Stimulated activated effector memory CD8-positive, alpha-beta T cell treated with anti-CD3 and anti-CD28 coated beads, Interleukin-12 subunit alpha, Interleukin-12 subunit beta, amount 100 ng/mL, for 72 hours (primary cell): ENCODE measurements around the gene MRPL11.
A peak's percentile ranks its signal among the peaks of the same experiment; 100 is the strongest.

Source experiments
- ATAC-seq: fragments of 150-1000 bp; cut with Tn5 transposase; 2 replicates; pipeline ENCODE4 v1.10.0; 2021
- DNase-seq, 2 donors: peaks; one replicate each; pipeline ENCODE4 v3.0.0; 2021 to 2022; ENCODE audit warnings: low spot score in 2 of 2
- H3K27ac Mint-ChIP-seq: one replicate; pipeline ENCODE4 v1.8.0; 2022; ENCODE audit warnings: mild to moderate bottlenecking, mixed read lengths
- H3K36me3 Mint-ChIP-seq: one replicate; pipeline ENCODE4 v1.8.0; 2022; ENCODE audit warnings: mild to moderate bottlenecking, mixed read lengths
- H3K4me1 Mint-ChIP-seq: one replicate; pipeline ENCODE4 v1.8.0; 2022; ENCODE audit warnings: mixed read lengths
- H3K4me3 Mint-ChIP-seq: one replicate; pipeline ENCODE4 v1.8.0; 2022; ENCODE audit warnings: mild to moderate bottlenecking, mixed read lengths
- H3K9me3 Mint-ChIP-seq: one replicate; pipeline ENCODE4 v1.8.0; 2022; ENCODE audit warnings: mixed read lengths

MRPL11 gene

GRCh38 chr11:66438504-66439466 lies at the start of gene MRPL11:
Gene MRPL11 (minus strand): TSS chr11:66438848. CDS start chr11:66438754, 94 bp downstream.
- H3K27ac Mint-ChIP-seq: peak within 1 kb of the TSS; percentile 93
- peak within 1 kb of the TSS; percentile 85 for H3K4me3 Mint-ChIP-seq
- H3K36me3 Mint-ChIP-seq: peaks cover 31% of the 10 kb centered on the region
- DNase-seq (peak; percentile 82 to 91), ATAC-seq (peak; percentile 99)
- H3K4me1 Mint-ChIP-seq: peaks cover 25% of the 10 kb centered on the region
- H3K9me3 Mint-ChIP-seq: peaks cover 6% of the 10 kb centered on the region

DNA sequence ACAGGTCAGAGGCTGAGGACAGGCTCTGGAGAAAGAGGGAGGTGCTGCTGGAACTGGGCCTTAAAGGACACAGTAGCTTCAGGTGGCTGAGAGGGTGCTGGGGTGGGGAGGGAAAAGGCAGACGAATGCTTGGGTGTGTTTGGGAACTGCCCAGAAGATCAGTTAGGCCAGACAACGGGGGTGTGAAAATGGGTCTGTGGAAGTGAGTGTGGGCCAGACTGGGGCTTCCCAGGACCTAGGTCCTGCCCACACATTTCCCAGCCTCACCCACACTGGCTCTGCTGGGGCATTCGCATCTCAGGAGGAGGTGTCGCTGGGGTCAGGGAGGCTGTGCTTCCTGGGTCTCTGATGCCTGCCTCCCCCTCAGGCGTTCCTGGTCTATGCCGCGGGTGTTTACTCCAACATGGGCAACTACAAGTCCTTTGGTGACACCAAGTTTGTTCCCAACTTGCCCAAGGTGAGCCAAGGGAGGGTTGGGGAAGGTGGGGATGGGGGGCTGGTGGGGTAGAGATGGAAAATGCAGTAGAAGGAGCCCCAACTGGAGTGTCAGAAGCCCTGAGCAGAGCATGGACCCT lies 46.2 kb upstream of the MRPL11 start:
- Mint-ChIP-seq H3K4me3 (no peak overlapping the region), H3K9me3 (no peaks in the 10 kb centered on the region), H3K36me3 (peaks cover 67% of the 10 kb centered on the region), H3K4me1 (peaks cover 20% of the 10 kb centered on the region), H3K27ac (peak overlapping the region; percentile 8)
- no peak for DNase-seq
- no peak for ATAC-seq

GRCh38 chr11:66480117-66480938 lies 41.7 kb upstream of the MRPL11 start, which contains the start of gene DPP3:
Gene DPP3 (plus strand): TSS chr11:66480434. CDS start chr11:66482201, 1,767 bp downstream.
- peaks cover 36% of the 10 kb centered on the region for H3K36me3 Mint-ChIP-seq
- H3K27ac Mint-ChIP-seq: peak within 1 kb of the TSS; percentile 87
- H3K9me3 Mint-ChIP-seq: no peaks in the 10 kb centered on the region
- DNase-seq: peak; percentile 90 to 97
- peaks cover 43% of the 10 kb centered on the region for H3K4me1 Mint-ChIP-seq
- peak; percentile 97 for ATAC-seq
- peak within 1 kb of the TSS; percentile 88 for H3K4me3 Mint-ChIP-seq

DNA sequence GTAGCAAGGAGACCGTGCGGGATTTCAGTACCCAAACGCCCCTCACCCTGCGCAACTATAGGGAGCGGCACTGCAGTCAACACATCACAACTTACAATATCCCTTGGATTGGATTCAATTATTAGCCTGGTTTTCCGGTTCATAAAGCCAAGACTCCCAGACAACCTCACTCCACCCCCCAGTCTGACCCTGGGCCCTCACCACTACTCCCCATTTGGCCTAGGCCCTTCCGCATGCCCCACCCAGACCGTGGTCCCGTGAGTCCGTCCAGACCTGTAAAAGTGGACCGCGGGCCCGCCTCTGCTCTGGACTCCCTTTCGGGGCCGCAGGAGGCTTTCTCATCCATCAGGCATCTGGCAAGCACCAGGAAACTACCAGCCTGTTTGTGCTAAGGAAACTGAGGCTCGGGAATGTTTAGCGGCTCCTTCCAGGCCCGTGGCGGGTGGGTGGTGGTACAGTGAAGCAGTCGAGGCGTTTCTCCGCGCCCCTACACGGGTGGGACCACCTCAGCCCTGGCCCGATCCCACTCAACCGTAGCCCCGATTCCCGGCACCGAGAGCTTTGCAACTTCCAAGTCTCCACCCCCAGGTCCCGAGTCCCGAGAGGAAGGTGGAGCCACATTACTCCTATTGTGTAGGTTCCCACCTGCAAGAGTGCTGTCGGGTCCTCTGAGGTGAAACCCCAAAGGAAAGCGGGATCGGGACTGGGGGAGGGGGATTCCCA lies 40.9 kb upstream of the MRPL11 start:
- peak overlapping the region; percentile 87 for H3K27ac Mint-ChIP-seq
- H3K4me1 Mint-ChIP-seq: peaks cover 43% of the 10 kb centered on the region
- H3K36me3 Mint-ChIP-seq: peaks cover 34% of the 10 kb centered on the region
- H3K4me3 Mint-ChIP-seq: peak overlapping the region; percentile 88
- DNase-seq (no peak), ATAC-seq (no peak)
- H3K9me3 Mint-ChIP-seq: no peaks in the 10 kb centered on the region

DNA sequence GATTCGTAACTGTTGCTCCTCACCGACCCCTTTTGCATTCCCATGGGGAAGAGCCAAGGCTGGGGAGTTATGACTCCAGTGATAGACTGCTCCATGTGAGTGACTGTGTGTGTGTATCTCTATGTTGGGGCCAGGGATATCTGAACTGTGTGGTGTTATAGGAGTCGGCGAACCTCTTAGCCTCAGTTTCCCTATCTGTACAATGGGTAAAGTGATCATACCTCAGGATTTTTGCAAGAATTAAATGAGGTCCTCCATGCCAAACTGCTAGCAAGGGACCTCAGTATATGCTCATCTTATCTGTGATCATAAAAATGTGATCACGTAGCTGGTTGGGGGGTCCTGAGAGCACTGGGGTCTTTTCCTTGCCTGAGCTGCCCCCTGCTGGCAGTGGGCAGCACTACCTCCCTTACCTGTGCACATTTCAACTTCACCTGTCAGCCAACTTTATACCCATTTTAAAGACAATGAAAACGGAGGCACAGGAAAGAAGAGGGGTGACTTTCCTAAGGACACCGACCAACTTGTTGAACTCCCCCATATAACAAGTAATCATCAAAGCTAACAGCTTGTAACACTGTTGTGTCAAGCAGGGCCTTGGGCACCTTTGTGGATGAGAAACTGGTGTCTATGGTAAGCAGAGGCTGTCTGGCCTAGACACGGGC lies 40.2 kb upstream of the MRPL11 start:
- peaks cover 30% of the 10 kb centered on the region for H3K36me3 Mint-ChIP-seq
- H3K9me3 Mint-ChIP-seq: no peaks in the 10 kb centered on the region
- ATAC-seq: no peak
- no peak for DNase-seq
- peak overlapping the region; percentile 87 for H3K27ac Mint-ChIP-seq
- peak overlapping the region; percentile 88 for H3K4me3 Mint-ChIP-seq
- H3K4me1 Mint-ChIP-seq: peaks cover 43% of the 10 kb centered on the region

GRCh38 chr11:66477263-66478201 lies 38.9 kb upstream of the MRPL11 start:
- H3K4me3 Mint-ChIP-seq: peak overlapping the region; percentile 36
- no peaks in the 10 kb centered on the region for H3K9me3 Mint-ChIP-seq
- ATAC-seq: no peak
- no peak for DNase-seq
- peak overlapping the region; percentile 64 for H3K27ac Mint-ChIP-seq
- peaks cover 17% of the 10 kb centered on the region for H3K36me3 Mint-ChIP-seq
- H3K4me1 Mint-ChIP-seq: peaks cover 41% of the 10 kb centered on the region

- Mint-ChIP-seq H3K27ac (no peak overlapping the region), H3K36me3 (peaks cover 13% of the 10 kb centered on the region), H3K4me1 (peaks cover 35% of the 10 kb centered on the region), H3K4me3 (no peak overlapping the region), H3K9me3 (no peaks in the 10 kb centered on the region)
- DNase-seq: no peak
- ATAC-seq: no peak
Observed at GRCh38 chr11:66476841-66477251, 38.2 kb upstream of the MRPL11 start.

DNA sequence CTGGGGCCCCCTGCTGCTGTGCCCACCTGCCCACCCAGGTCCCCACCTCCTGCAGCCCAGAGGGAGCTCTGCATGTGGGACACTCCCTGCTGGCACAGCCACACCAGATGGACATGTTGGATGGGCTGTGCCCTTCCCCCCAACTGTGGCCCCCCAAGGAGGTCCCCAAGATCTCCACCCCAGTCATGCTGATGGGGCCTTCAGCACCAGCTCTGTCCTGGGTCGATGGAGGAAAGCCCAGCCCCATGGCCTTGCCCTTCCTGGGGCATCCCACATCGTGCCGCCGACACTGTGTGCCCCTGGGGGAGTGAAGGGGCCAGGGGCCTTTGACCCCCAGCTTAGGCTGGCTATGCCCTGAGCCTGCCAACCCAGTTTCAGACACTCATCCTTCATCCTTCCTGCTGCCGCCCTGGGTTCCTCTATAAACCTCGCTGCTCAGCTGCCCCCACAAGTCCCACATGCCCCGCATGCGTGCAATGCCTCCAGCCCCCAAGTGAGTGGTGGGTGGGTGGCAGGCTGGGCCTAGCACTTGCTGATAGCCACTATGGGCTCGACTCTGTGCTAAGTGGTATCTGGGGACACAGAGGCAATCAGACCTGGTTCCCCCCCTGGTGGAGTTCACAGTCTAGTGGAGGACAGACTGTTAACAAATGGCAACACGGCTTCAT lies 37.7 kb upstream of the MRPL11 start:
- Mint-ChIP-seq H3K9me3 (no peaks in the 10 kb centered on the region), H3K27ac (no peak overlapping the region), H3K4me3 (no peak overlapping the region), H3K4me1 (peaks cover 32% of the 10 kb centered on the region), H3K36me3 (peaks cover 13% of the 10 kb centered on the region)
- no peak for ATAC-seq
- no peak for DNase-seq

GRCh38 chr11:66475349-66476172 lies 36.9 kb upstream of the MRPL11 start:
- no peak overlapping the region for H3K4me3 Mint-ChIP-seq
- H3K9me3 Mint-ChIP-seq: no peaks in the 10 kb centered on the region
- DNase-seq (no peak), ATAC-seq (no peak)
- H3K27ac Mint-ChIP-seq: no peak overlapping the region
- H3K36me3 Mint-ChIP-seq: peaks cover 18% of the 10 kb centered on the region
- peaks cover 29% of the 10 kb centered on the region for H3K4me1 Mint-ChIP-seq

DNA sequence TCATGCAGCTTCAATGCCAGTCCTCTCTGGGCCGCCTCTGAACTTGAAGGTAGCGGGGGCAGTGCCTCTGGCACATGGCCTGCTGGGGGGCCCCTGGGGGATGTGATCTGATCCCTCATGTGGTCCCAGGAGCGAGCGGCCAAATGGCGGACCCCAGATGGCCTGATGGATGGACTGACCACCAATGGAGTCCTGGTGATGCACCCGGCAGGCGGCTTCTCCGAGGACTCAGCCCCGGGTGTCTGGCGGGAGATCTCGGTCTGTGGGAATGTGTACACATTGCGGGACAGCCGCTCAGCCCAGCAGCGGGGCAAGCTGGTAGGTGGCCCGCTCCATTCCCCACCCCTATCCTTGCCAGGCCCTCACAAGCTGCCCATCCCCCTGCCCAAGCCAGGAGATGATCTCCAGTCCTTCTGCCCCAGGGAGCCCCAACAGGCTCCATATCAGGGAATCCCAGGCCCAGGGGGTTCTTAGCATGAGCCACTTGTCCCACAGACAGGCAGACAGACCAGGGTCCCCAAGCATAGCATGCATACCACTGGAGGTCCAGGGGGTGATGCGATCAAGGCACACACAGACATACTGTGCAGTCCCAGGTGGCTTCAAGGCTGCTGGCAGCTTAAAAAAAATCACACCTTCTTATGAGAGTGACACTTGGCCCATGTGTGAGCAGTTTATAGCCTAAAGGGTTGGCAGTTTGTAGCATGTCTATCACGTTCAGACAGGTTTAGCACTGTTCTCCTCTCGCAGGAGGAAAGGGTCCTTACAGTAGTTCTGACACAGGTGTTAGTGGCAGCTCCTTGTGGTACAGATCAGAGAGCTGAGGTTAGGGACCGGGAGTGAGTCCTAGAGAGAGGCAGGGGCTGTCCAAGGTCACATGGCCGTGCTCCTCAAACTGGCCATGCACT lies 35.2 kb upstream of the MRPL11 start:
- peaks cover 11% of the 10 kb centered on the region for H3K36me3 Mint-ChIP-seq
- H3K9me3 Mint-ChIP-seq: no peaks in the 10 kb centered on the region
- no peak overlapping the region for H3K27ac Mint-ChIP-seq
- H3K4me3 Mint-ChIP-seq: no peak overlapping the region
- ATAC-seq: no peak
- no peak for DNase-seq
- H3K4me1 Mint-ChIP-seq: peaks cover 18% of the 10 kb centered on the region

DNA sequence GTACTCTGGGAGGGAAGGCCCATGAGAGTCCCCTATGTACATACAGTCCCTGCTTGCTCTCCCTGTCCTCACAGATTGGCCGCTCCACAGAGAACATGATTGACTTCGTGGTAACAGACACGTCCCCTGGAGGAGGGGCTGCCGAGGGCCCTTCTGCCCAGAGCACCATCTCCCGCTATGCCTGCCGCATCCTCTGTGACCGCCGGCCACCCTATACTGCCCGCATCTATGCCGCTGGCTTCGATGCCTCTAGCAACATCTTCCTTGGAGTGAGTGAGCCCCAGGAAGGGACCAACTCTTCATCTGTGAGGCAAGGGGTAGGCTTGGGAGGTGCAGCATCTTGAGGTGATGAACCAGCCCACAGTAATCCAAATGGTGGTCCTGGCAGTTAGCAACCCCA lies 34.5 kb upstream of the MRPL11 start:
- no peak overlapping the region for H3K27ac Mint-ChIP-seq
- H3K36me3 Mint-ChIP-seq: peaks cover 11% of the 10 kb centered on the region
- H3K4me3 Mint-ChIP-seq: no peak overlapping the region
- peaks cover 13% of the 10 kb centered on the region for H3K4me1 Mint-ChIP-seq
- ATAC-seq (no peak), DNase-seq (no peak)
- no peaks in the 10 kb centered on the region for H3K9me3 Mint-ChIP-seq
